Sigmoid colon (tissue), 7 donors: ENCODE results near the gene SLCO3A1. TPM values are rescaled to one million over a fixed set of nuclear protein-coding genes. Genes with fewer than 3 reads are reported as not detected.

Source experiments
- DNase-seq: peaks from one replicate; pipeline ENCODE4 v3.0.0-alpha.2; 2019
- H3K27ac ChIP-seq, 4 donors: fragments of 200-600 bp; sonication (generic); one replicate each; pipeline ENCODE4 v1.5.1; 2016 to 2019; ENCODE audit warnings: mild to moderate bottlenecking in 1 of 4
- H3K27me3 ChIP-seq, 3 donors: fragments of 200-600 bp; sonication (generic); one replicate each; pipeline ENCODE4 v1.5.1; 2019; ENCODE audit warnings: mild to moderate bottlenecking in 1 of 3
- H3K36me3 ChIP-seq, 4 donors: fragments of 200-600 bp; sonication (generic); one replicate each; pipeline ENCODE4 v1.5.1; 2016 to 2019
- H3K4me1 ChIP-seq, 4 donors: fragments of 200-600 bp; sonication (generic); one replicate each; pipeline ENCODE4 v1.5.1; 2017 to 2019
- H3K4me3 ChIP-seq, 4 donors: fragments of 200-600 bp; sonication (generic); one replicate each; pipeline ENCODE4 v1.5.1; 2017 to 2019; ENCODE audit warnings: mild to moderate bottlenecking in 2 of 4, moderate library complexity in 1 of 4
- H3K9me3 ChIP-seq, 4 donors: fragments of 200-600 bp in 3 of 4; sonication (generic) in 3 of 4; one replicate each; pipeline versions ENCODE4 v1.5.1 to v1.6.1; 2013 to 2019
- CTCF ChIP-seq, 4 experiments: fragments of 450-650 bp in 3 of 4; fragments of 200-600 bp in 1 of 4; IDR thresholded peaks; one replicate each; pipeline ENCODE4 v1.5.1; 2016 to 2019; ENCODE audit warnings: antibody characterized with exemption in 4 of 4, mild to moderate bottlenecking in 3 of 4, moderate library complexity in 2 of 4
- EP300 ChIP-seq, 4 donors: sonication (generic); formaldehyde crosslinking; IDR thresholded peaks; one replicate each; pipeline ENCODE4 v1.6.1; 2017; ENCODE audit warnings: antibody characterized with exemption in 4 of 4
- POLR2A ChIP-seq, 2 donors: fragments of 450-650 bp; IDR thresholded peaks; one replicate each; pipeline ENCODE4 v1.6.1; 2016; ENCODE audit warnings: antibody characterized with exemption in 2 of 2, mild to moderate bottlenecking in 2 of 2, moderate library complexity in 2 of 2
- POLR2AphosphoS5 ChIP-seq, 4 donors: sonication (generic); formaldehyde crosslinking; IDR thresholded peaks; one replicate each; pipeline ENCODE4 v1.6.1; 2017; ENCODE audit warnings: antibody characterized with exemption in 4 of 4
- WGBS, 2 donors: extraction: QIAGEN DNeasy Blood & Tissue Kit; methylation state at CpG; one replicate each; pipeline ENCODE4 v1.1.7; 2013; 5-methylcytosine and 5-hydroxymethylcytosine counted together
- intact Hi-C: fragments of 100-400 bp; cut with DNase I; formaldehyde crosslinking; loops from one replicate; pipeline ENCODE4 v1.15.1; 2023
- polyA plus RNA-seq, 3 donors: library from polyadenylated mRNA; stranded (reverse); fragments of 200-250 nt; gene quantifications; one replicate each; pipeline ENCODE4 v1.2.3, GENCODE V29; 2013
- total RNA-seq, 4 donors: library from RNA; depleted of rRNA; stranded (reverse); fragments of >200 nt; gene quantifications; one replicate each; pipeline ENCODE4 v1.1.0, GENCODE V29; 2016
- donor health status: healthy with polysubstance abuse.
- donor health status: Bipolar disorder and iron deficiency.
- donor health status: healthy.

Gene SLCO3A1
- total and polyA plus RNA-seq, 7 donors, result 1.4 to 10.5 (median 4.6) TPM

GRCh38 chr15:92162657-92163056, 309.1 kb downstream of the SLCO3A1 start:
- Histone ChIP-seq H3K9me3 (no peaks in the 10 kb centered on the region), H3K27ac (no peak overlapping the region), H3K4me1 (no peaks in the 10 kb centered on the region), H3K27me3 (no peaks in the 10 kb centered on the region), H3K36me3 (no peaks in the 10 kb centered on the region), H3K4me3 (no peak overlapping the region)
- WGBS, 2 donors, result 93 to 94% methylated on average over 17 of the region's 17 CpGs
- intact Hi-C loops, result no loop called here
- no peak for DNase-seq
- no peak for TF ChIP-seq CTCF (IDR thresholded peaks at IDR 0.05)
- TF ChIP-seq POLR2AphosphoS5 (IDR thresholded peaks at IDR 0.05), result no peak
- TF ChIP-seq POLR2A (IDR thresholded peaks at IDR 0.05), result no peak
- TF ChIP-seq EP300 (IDR thresholded peaks at IDR 0.05), result no peak

GRCh38 chr15:92163641-92164040, 310.1 kb downstream of the SLCO3A1 start:
- WGBS, 2 donors, result 84 to 86% methylated on average over 10 of the region's 10 CpGs
- TF ChIP-seq POLR2AphosphoS5 (IDR thresholded peaks at IDR 0.05) (no peak), POLR2A (IDR thresholded peaks at IDR 0.05) (no peak), CTCF (IDR thresholded peaks at IDR 0.05) (no peak), EP300 (IDR thresholded peaks at IDR 0.05) (no peak)
- no peaks in the 10 kb centered on the region for H3K36me3 ChIP-seq
- H3K27ac ChIP-seq, result no peak overlapping the region
- no peaks in the 10 kb centered on the region for H3K9me3 ChIP-seq
- no peak for DNase-seq
- intact Hi-C loops, result no loop called here
- no peak overlapping the region for H3K4me3 ChIP-seq
- H3K27me3 ChIP-seq, result no peaks in the 10 kb centered on the region
- no peaks in the 10 kb centered on the region for H3K4me1 ChIP-seq

GRCh38 chr15:92164327-92165000, 311.0 kb downstream of the SLCO3A1 start:
- no peaks in the 10 kb centered on the region for H3K9me3 ChIP-seq
- H3K27me3 ChIP-seq, result no peaks in the 10 kb centered on the region
- DNase-seq, result no peak
- H3K36me3 ChIP-seq, result no peaks in the 10 kb centered on the region
- H3K27ac ChIP-seq, result no peak overlapping the region
- H3K4me3 ChIP-seq, result no peak overlapping the region
- no peak for TF ChIP-seq EP300 (IDR thresholded peaks at IDR 0.05)
- intact Hi-C loops, result no loop called here
- no peaks in the 10 kb centered on the region for H3K4me1 ChIP-seq
- WGBS, 2 donors, result 67 to 87% methylated on average over 10 of the region's 10 CpGs

- Histone ChIP-seq H3K4me1 (no peaks in the 10 kb centered on the region), H3K4me3 (no peak overlapping the region), H3K36me3 (no peaks in the 10 kb centered on the region), H3K27ac (no peak overlapping the region), H3K9me3 (no peaks in the 10 kb centered on the region), H3K27me3 (no peaks in the 10 kb centered on the region)
- TF ChIP-seq CTCF (IDR thresholded peaks at IDR 0.05), result no peak
- no peak for TF ChIP-seq POLR2AphosphoS5 (IDR thresholded peaks at IDR 0.05)
- TF ChIP-seq POLR2A (IDR thresholded peaks at IDR 0.05), result no peak
- no peak for TF ChIP-seq EP300 (IDR thresholded peaks at IDR 0.05)
- intact Hi-C loops, result no loop called here
- DNase-seq, result no peak
- WGBS, 2 donors, result 69 to 87% methylated on average over 4 of the region's 4 CpGs
Measured at GRCh38 chr15:92165001-92165346, 311.5 kb downstream of the SLCO3A1 start.

- H3K27me3 ChIP-seq, result no peaks in the 10 kb centered on the region
- intact Hi-C loops, result no loop called here
- no peaks in the 10 kb centered on the region for H3K9me3 ChIP-seq
- H3K36me3 ChIP-seq, result no peaks in the 10 kb centered on the region
- no peak overlapping the region for H3K27ac ChIP-seq
- no peak for DNase-seq
- H3K4me3 ChIP-seq, result no peak overlapping the region
- WGBS, 2 donors, result 86 to 93% methylated on average over 7 of the region's 7 CpGs
- H3K4me1 ChIP-seq, result no peaks in the 10 kb centered on the region
- TF ChIP-seq POLR2AphosphoS5 (IDR thresholded peaks at IDR 0.05), result no peak
- no peak for TF ChIP-seq POLR2A (IDR thresholded peaks at IDR 0.05)
- TF ChIP-seq EP300 (IDR thresholded peaks at IDR 0.05), result no peak
- TF ChIP-seq CTCF (IDR thresholded peaks at IDR 0.05), result no peak
Measured at GRCh38 chr15:92166029-92166428, 312.5 kb downstream of the SLCO3A1 start.
